Stomach (tissue), 9 donors: Measurements from ENCODE around the gene VKORC1. TPM values are rescaled to one million over a fixed set of nuclear protein-coding genes. Genes with fewer than 3 reads are reported as not detected.

ENCODE experiments used
- DNase-seq, 2 donors: peaks; one replicate each; pipeline versions ENCODE4 v3.0.0 to v3.0.0-alpha.2; 2013 to 2019
- H3K27ac ChIP-seq, 5 donors: fragments of 200-600 bp in 4 of 5; sonication (generic) in 4 of 5; one replicate each; pipeline ENCODE4 v1.5.1; 2013 to 2019; ENCODE audit warnings: mild to moderate bottlenecking in 1 of 5, moderate library complexity in 1 of 5
- H3K27me3 ChIP-seq, 3 donors: fragments of 200-600 bp; sonication (generic); one replicate each; pipeline ENCODE4 v1.5.1; 2017 to 2019; ENCODE audit warnings: mixed run types in 1 of 3
- H3K36me3 ChIP-seq, 4 donors: fragments of 200-600 bp; sonication (generic); 1 replicate in 3 of 4; 2 replicates in 1 of 4; pipeline ENCODE4 v1.5.1; 2016 to 2019
- H3K4me1 ChIP-seq, 4 donors: fragments of 200-600 bp; sonication (generic); one replicate each; pipeline ENCODE4 v1.5.1; 2016 to 2019
- H3K4me3 ChIP-seq, 4 donors: fragments of 200-600 bp; sonication (generic) in 3 of 4; one replicate each; pipeline ENCODE4 v1.5.1; 2016 to 2019; ENCODE audit warnings: mild to moderate bottlenecking in 1 of 4
- H3K9me3 ChIP-seq, 4 donors: fragments of 200-600 bp; sonication (generic); one replicate each; pipeline ENCODE4 v1.5.1; 2016 to 2019
- CTCF ChIP-seq, 7 experiments: fragments of 450-650 bp in 4 of 7; fragments of 200-600 bp in 3 of 7; sonication (generic) in 3 of 7; IDR thresholded peaks; one replicate each; pipeline ENCODE4 v1.5.1; 2016 to 2019; ENCODE audit warnings: antibody characterized with exemption in 7 of 7, control low read depth in 2 of 7, mild to moderate bottlenecking in 1 of 7
- EP300 ChIP-seq: sonication (generic); formaldehyde crosslinking; IDR thresholded peaks from one replicate; pipeline ENCODE4 v1.6.1; 2017; ENCODE audit warnings: antibody characterized with exemption
- POLR2A ChIP-seq, 4 donors: fragments of 450-650 bp; IDR thresholded peaks; one replicate each; pipeline ENCODE4 v1.6.1; 2016; ENCODE audit warnings: antibody characterized with exemption in 4 of 4, control low read depth in 2 of 4, mild to moderate bottlenecking in 1 of 4, moderate library complexity in 1 of 4
- POLR2AphosphoS5 ChIP-seq, 3 donors: sonication (generic); formaldehyde crosslinking; IDR thresholded peaks; one replicate each; pipeline ENCODE4 v1.6.1; 2016; ENCODE audit warnings: antibody characterized with exemption in 3 of 3
- WGBS, 5 donors: extraction: QIAGEN DNeasy Blood & Tissue Kit in 3 of 5; methylation state at CpG; one replicate each; pipeline versions ENCODE4 v1.1.5 to v1.1.7; 2013 to 2018; 5-methylcytosine and 5-hydroxymethylcytosine counted together
- intact Hi-C: fragments of 100-400 bp; cut with DNase I; formaldehyde crosslinking; loops from one replicate; pipeline ENCODE4 v1.15.1; 2023; ENCODE audit warnings: low total_unique reads
- polyA plus RNA-seq, 3 donors: library from polyadenylated mRNA; stranded (reverse); fragments of 200-250 nt; gene quantifications; one replicate each; pipeline ENCODE4 v1.2.3, GENCODE V29; 2013
- total RNA-seq, 5 donors: library from RNA; depleted of rRNA; stranded (reverse); fragments of >200 nt; gene quantifications; one replicate each; pipeline versions ENCODE4 v1.1.0 to v1.2.3, GENCODE V29; 2014 to 2016
- donor health status: healthy with polysubstance abuse.
- donor health status: Bipolar disorder and iron deficiency.
- donor health status: healthy.

The VKORC1 gene
- total and polyA plus RNA-seq, 8 donors = 20.1 to 191 (median 58.0) TPM

GRCh38 chr16:31055613-31056012 lies 39.0 kb downstream of the VKORC1 start:
- DNase-seq = no peak
- no peak overlapping the region for H3K27ac ChIP-seq
- no peaks in the 10 kb centered on the region for H3K9me3 ChIP-seq
- H3K4me3 ChIP-seq = no peak overlapping the region
- H3K4me1 ChIP-seq = no peaks in the 10 kb centered on the region
- intact Hi-C loops = no loop called here
- H3K36me3 ChIP-seq = peaks cover 2 to 23% (median 8%) of the 10 kb centered on the region in 4 donors
- TF ChIP-seq POLR2A (IDR thresholded peaks at IDR 0.05) (no peak), EP300 (no peak), POLR2AphosphoS5 (IDR thresholded peaks at IDR 0.05) (no peak), CTCF (IDR thresholded peaks at IDR 0.05) (no peak)
- H3K27me3 ChIP-seq = no peaks in the 10 kb centered on the region
- WGBS, 5 donors = 85 to 93% (median 90%) methylated on average over 4 of the region's 4 CpGs

GRCh38 chr16:31052114-31052513 lies 42.5 kb downstream of the VKORC1 start:
- Histone ChIP-seq H3K4me3 (no peak overlapping the region), H3K27ac (no peak overlapping the region), H3K4me1 (no peaks in the 10 kb centered on the region), H3K27me3 (no peaks in the 10 kb centered on the region), H3K36me3 (no peaks in the 10 kb centered on the region), H3K9me3 (no peaks in the 10 kb centered on the region)
- intact Hi-C loops = no loop called here
- no peak for TF ChIP-seq POLR2A (IDR thresholded peaks at IDR 0.05)
- TF ChIP-seq EP300 = no peak
- TF ChIP-seq POLR2AphosphoS5 (IDR thresholded peaks at IDR 0.05) = no peak
- TF ChIP-seq CTCF (IDR thresholded peaks at IDR 0.05) = no peak
- no peak for DNase-seq
- 38 to 66% (median 62%) methylated on average over 2 of the region's 2 CpGs for WGBS, 5 donors

GRCh38 chr16:31050280-31051030 lies 44.1 kb downstream of the VKORC1 start:
- no peak for DNase-seq
- intact Hi-C loops = no loop called here
- WGBS, 5 donors = 64 to 74% (median 67%) methylated on average over 10 of the region's 10 CpGs
- no peaks in the 10 kb centered on the region for H3K27me3 ChIP-seq
- no peak overlapping the region for H3K27ac ChIP-seq
- no peaks in the 10 kb centered on the region for H3K9me3 ChIP-seq
- H3K36me3 ChIP-seq = no peaks in the 10 kb centered on the region
- no peak for TF ChIP-seq CTCF (IDR thresholded peaks at IDR 0.05)
- no peak for TF ChIP-seq POLR2AphosphoS5 (IDR thresholded peaks at IDR 0.05)
- no peak for TF ChIP-seq POLR2A (IDR thresholded peaks at IDR 0.05)
- TF ChIP-seq EP300 = no peak
- H3K4me1 ChIP-seq = no peaks in the 10 kb centered on the region
- no peak overlapping the region for H3K4me3 ChIP-seq

- WGBS, 5 donors = 84 to 90% (median 86%) methylated on average over 4 of the region's 4 CpGs
- H3K27me3 ChIP-seq = no peaks in the 10 kb centered on the region
- no peak overlapping the region for H3K27ac ChIP-seq
- DNase-seq = no peak
- intact Hi-C loops = no loop called here
- H3K9me3 ChIP-seq = no peaks in the 10 kb centered on the region
- H3K36me3 ChIP-seq = peaks cover 16 to 47% (median 45%) of the 10 kb centered on the region in 4 donors
- TF ChIP-seq POLR2AphosphoS5 (IDR thresholded peaks at IDR 0.05) (no peak), CTCF (IDR thresholded peaks at IDR 0.05) (no peak), EP300 (no peak), POLR2A (IDR thresholded peaks at IDR 0.05) (no peak)
- no peak overlapping the region for H3K4me3 ChIP-seq
- peaks cover 0 to 7% (median 3%) of the 10 kb centered on the region in 4 donors for H3K4me1 ChIP-seq
These were observed 50.6 kb downstream of the VKORC1 start for GRCh38 chr16:31043898-31044481.
